CD14-positive monocyte (primary cell): ENCODE measurements around the gene LBHD2. TPM values are rescaled to one million over a fixed set of nuclear protein-coding genes. Genes with fewer than 3 reads are reported as not detected.

ENCODE experiments used
- DNase-seq, 3 donors: peaks; one replicate each; pipeline ENCODE4 v3.0.0-alpha.2; 2011 to 2022
- H2AFZ ChIP-seq: 2 replicates; pipeline ENCODE4 v1.6.0; 2012; ENCODE audit warnings: mild to moderate bottlenecking, low read depth, low read length, inconsistent platforms; ENCODE audit not compliant: insufficient read depth, poor library complexity, severe bottlenecking
- H3K27ac ChIP-seq, 2 donors: 1 replicate in 1 of 2; 2 replicates in 1 of 2; pipeline ENCODE4 v1.5.1; 2012 to 2013; ENCODE audit warnings: low read length in 2 of 2, control low read depth in 1 of 2, inconsistent platforms in 1 of 2, low read depth in 1 of 2, mild to moderate bottlenecking in 1 of 2
- H3K27me3 ChIP-seq, 2 donors: one replicate each; pipeline versions ENCODE4 v1.6.0 to v1.6.1; 2011 to 2013; ENCODE audit warnings: low read length in 2 of 2; ENCODE audit not compliant: control insufficient read depth in 2 of 2, insufficient read depth in 2 of 2
- H3K36me3 ChIP-seq, 2 donors: replicated peaks in 1 of 2; 1 replicate in 1 of 2; 2 replicates in 1 of 2; pipeline versions ENCODE4 v1.5.1 to v1.6.1; 2012 to 2013; ENCODE audit warnings: low read length in 2 of 2, control low read depth in 1 of 2, inconsistent platforms in 1 of 2, mild to moderate bottlenecking in 1 of 2; ENCODE audit not compliant: insufficient read depth in 2 of 2, control insufficient read depth in 1 of 2
- H3K4me1 ChIP-seq, 2 donors: 1 replicate in 1 of 2; 2 replicates in 1 of 2; pipeline versions ENCODE4 v1.5.1 to v1.6.1; 2012 to 2013; ENCODE audit warnings: low read length in 2 of 2, control low read depth in 1 of 2, inconsistent platforms in 1 of 2, mild to moderate bottlenecking in 1 of 2, moderate library complexity in 1 of 2; ENCODE audit not compliant: insufficient read depth in 2 of 2, control insufficient read depth in 1 of 2
- H3K4me2 ChIP-seq: replicated peaks from 2 replicates; pipeline ENCODE3; 2012; ENCODE audit warnings: low read length, moderate library complexity, mild to moderate bottlenecking; ENCODE audit not compliant: poor library complexity, severe bottlenecking; ENCODE audit errors: extremely low read depth
- H3K4me3 ChIP-seq, 3 experiments: fragments of 200-600 bp in 1 of 3; sonication (generic) in 1 of 3; replicated peaks in 1 of 3; 1 replicate in 2 of 3; 2 replicates in 1 of 3; pipeline ENCODE4 v1.5.1; 2011 to 2013; ENCODE audit warnings: low read length in 3 of 3, mild to moderate bottlenecking in 3 of 3, control low read depth in 2 of 3, low read depth in 2 of 3, inconsistent platforms in 1 of 3, moderate library complexity in 1 of 3
- H3K79me2 ChIP-seq: 2 replicates; pipeline ENCODE4 v1.6.0; 2012; ENCODE audit warnings: mild to moderate bottlenecking, control low read depth, inconsistent platforms, low read length, moderate library complexity; ENCODE audit not compliant: insufficient read depth
- H3K9ac ChIP-seq: 2 replicates; pipeline ENCODE4 v1.6.0; 2017; ENCODE audit warnings: low read length, mild to moderate bottlenecking; ENCODE audit not compliant: insufficient read depth, poor library complexity, severe bottlenecking
- H3K9me3 ChIP-seq, 2 donors: replicated peaks in 1 of 2; 1 replicate in 1 of 2; 2 replicates in 1 of 2; pipeline versions ENCODE4 v1.5.1 to v1.6.1; 2012 to 2013; ENCODE audit warnings: low read length in 2 of 2, control low read depth in 1 of 2; ENCODE audit not compliant: control insufficient read depth in 1 of 2, insufficient read depth in 1 of 2
- H4K20me1 ChIP-seq: 2 replicates; pipeline ENCODE4 v1.6.0; 2012; ENCODE audit warnings: mild to moderate bottlenecking, low read length, control low read depth, moderate library complexity; ENCODE audit not compliant: insufficient read depth
- H3K27ac Mint-ChIP-seq, 7 donors: one replicate each; pipeline ENCODE4 v1.8.0; 2020; ENCODE audit warnings: mild to moderate bottlenecking in 7 of 7, mixed read lengths in 7 of 7, moderate library complexity in 6 of 7, inconsistent platforms in 2 of 7
- H3K27me3 Mint-ChIP-seq, 3 donors: one replicate each; pipeline ENCODE4 v1.8.0; 2021 to 2022; ENCODE audit warnings: low read depth in 3 of 3, mild to moderate bottlenecking in 3 of 3, mixed read lengths in 3 of 3, moderate library complexity in 3 of 3, inconsistent platforms in 1 of 3
- H3K36me3 Mint-ChIP-seq, 2 donors: one replicate each; pipeline ENCODE4 v1.8.0; 2020; ENCODE audit warnings: mixed read lengths in 2 of 2, inconsistent platforms in 1 of 2, mild to moderate bottlenecking in 1 of 2
- H3K4me1 Mint-ChIP-seq: one replicate; pipeline ENCODE4 v1.8.0; 2020; ENCODE audit warnings: mild to moderate bottlenecking, mixed read lengths
- H3K4me3 Mint-ChIP-seq, 2 donors: one replicate each; pipeline ENCODE4 v1.8.0; 2020; ENCODE audit warnings: mild to moderate bottlenecking in 2 of 2, mixed read lengths in 2 of 2, moderate library complexity in 1 of 2
- H3K9me3 Mint-ChIP-seq, 7 donors: one replicate each; pipeline ENCODE4 v1.8.0; 2020 to 2022; ENCODE audit warnings: mixed read lengths in 7 of 7, mild to moderate bottlenecking in 6 of 7, moderate library complexity in 6 of 7, inconsistent platforms in 2 of 7
- CTCF ChIP-seq: fragments of 200-600 bp; IDR thresholded peaks from one replicate; pipeline ENCODE4 v1.8.0; 2022; ENCODE audit warnings: antibody characterized with exemption, mild to moderate bottlenecking
- WGBS: methylation state at CpG from one replicate; pipeline ENCODE4 v1.1.5; 2013; ENCODE audit warnings: missing lambda C conversion rate; ENCODE audit not compliant: insufficient coverage; 5-methylcytosine and 5-hydroxymethylcytosine counted together
- intact Hi-C, 2 donors: fragments of 100-400 bp; cut with micrococcal nuclease; formaldehyde crosslinking; loops; one replicate each; pipeline versions ENCODE4 v1.15.0 to v1.15.1; 2023
- polyA plus RNA-seq, 3 donors: library from polyadenylated mRNA; depleted of rRNA in 1 of 3; unstranded in 2 of 3; stranded (reverse) in 1 of 3; fragments of 300-500 nt in 2 of 3; fragments of >200 nt in 1 of 3; fragmentation: Illumina TruSeq in 2 of 3; gene quantifications; 1 replicate in 2 of 3; 2 replicates in 1 of 3; pipeline ENCODE4 v1.2.3, GENCODE V29; 2012 to 2021

The LBHD2 gene
- polyA plus RNA-seq, 3 donors, result not detected

- Histone ChIP-seq H3K79me2 (no peaks in the 10 kb centered on the region), H3K4me2 (no peak overlapping the region), H3K36me3 (no peaks in the 10 kb centered on the region), H4K20me1 (peaks cover 83% of the 10 kb centered on the region), H3K27me3 (peaks cover 6 to 21% of the 10 kb centered on the region in 2 donors), H3K4me1 (peaks cover 3 to 6% of the 10 kb centered on the region in 2 donors), H3K9me3 (no peaks in the 10 kb centered on the region), H2AFZ (no peak overlapping the region), H3K27ac (no peak overlapping the region), H3K4me3 (no peak overlapping the region), H3K9ac (no peak overlapping the region)
- peak overlapping the region in 1 of 2 donors; percentile 7 for H3K4me3 Mint-ChIP-seq
- TF ChIP-seq CTCF, result no peak
- no peak for DNase-seq
- H3K27ac Mint-ChIP-seq, result no peak overlapping the region
- peaks cover 20% of the 10 kb centered on the region for H3K4me1 Mint-ChIP-seq
- H3K9me3 Mint-ChIP-seq, result peaks cover 0 to 4% (median 0%) of the 10 kb centered on the region in 7 donors
- intact Hi-C loops, result no loop called here
- peaks cover 15 to 24% (median 17%) of the 10 kb centered on the region in 3 donors for H3K27me3 Mint-ChIP-seq
- WGBS, result no CpG with 5 or more reads among the region's 5 CpGs
- H3K36me3 Mint-ChIP-seq, result peaks cover 5 to 11% of the 10 kb centered on the region in 2 donors
Measured at GRCh38 chr14:103050935-103051334, 33.1 kb upstream of the LBHD2 start.

- no peak overlapping the region for H2AFZ ChIP-seq
- H3K9ac ChIP-seq, result no peak overlapping the region
- no peaks in the 10 kb centered on the region for H3K9me3 ChIP-seq
- H3K4me1 ChIP-seq, result peaks cover 13 to 15% of the 10 kb centered on the region in 2 donors
- peaks cover 5 to 12% of the 10 kb centered on the region in 2 donors for H3K36me3 Mint-ChIP-seq
- peak overlapping the region in 1 of 7 donors; percentile 50 for H3K27ac Mint-ChIP-seq
- peaks cover 0 to 4% (median 0%) of the 10 kb centered on the region in 7 donors for H3K9me3 Mint-ChIP-seq
- no peak overlapping the region for H3K4me3 Mint-ChIP-seq
- no peak overlapping the region for H3K4me3 ChIP-seq
- DNase-seq, result peak; percentile 37 to 47 (median 45)
- H4K20me1 ChIP-seq, result peaks cover 72% of the 10 kb centered on the region
- peaks cover 21% of the 10 kb centered on the region for H3K4me1 Mint-ChIP-seq
- H3K79me2 ChIP-seq, result no peaks in the 10 kb centered on the region
- no peak for TF ChIP-seq CTCF
- no peak overlapping the region for H3K4me2 ChIP-seq
- H3K27me3 ChIP-seq, result peaks cover 10 to 31% of the 10 kb centered on the region in 2 donors
- H3K36me3 ChIP-seq, result no peaks in the 10 kb centered on the region
- WGBS, result 0% methylated on average over 4 of the region's 10 CpGs
- H3K27me3 Mint-ChIP-seq, result peaks cover 22 to 30% (median 24%) of the 10 kb centered on the region in 3 donors
- intact Hi-C loops, result no loop called here
- H3K27ac ChIP-seq, result no peak overlapping the region
Measured at GRCh38 chr14:103052407-103052806, 31.6 kb upstream of the LBHD2 start.
